SK-N-SH treated with all-trans-retinoic acid at 6 μM for 48 hours (cell line): ENCODE measurements around the gene MEIS3.

ENCODE experiments used
- ARNTL ChIP-seq: fragments of 450-650 bp; formaldehyde crosslinking; IDR thresholded peaks from 2 replicates; pipeline ENCODE4 v1.5.0; 2020; ENCODE audit warnings: low read depth, mild to moderate bottlenecking, moderate library complexity, borderline replicate concordance
- BACH2 ChIP-seq: fragments of 250-450 bp; sonication (Bioruptor Pico); IDR thresholded peaks from 2 replicates; pipeline ENCODE4 v1.9.0; 2021; ENCODE audit warnings: mild to moderate bottlenecking, borderline replicate concordance
- CSDC2 ChIP-seq: fragments of 250-450 bp; sonication (Bioruptor Pico); IDR thresholded peaks from 2 replicates; pipeline ENCODE4 v1.5.0; 2020; ENCODE audit warnings: mild to moderate bottlenecking, moderate library complexity
- CSRNP3 ChIP-seq: fragments of 250-450 bp; sonication (Bioruptor Pico); IDR thresholded peaks from 2 replicates; pipeline ENCODE4 v1.5.1; 2021; ENCODE audit warnings: mild to moderate bottlenecking, moderate library complexity
- ESRRG ChIP-seq: fragments of 250-450 bp; sonication (Bioruptor Pico); IDR thresholded peaks from 2 replicates; pipeline ENCODE4 v1.6.1; 2021; ENCODE audit warnings: mild to moderate bottlenecking
- GLIS3 ChIP-seq: fragments of 250-450 bp; sonication (Bioruptor Pico); IDR thresholded peaks from 2 replicates; pipeline ENCODE4 v1.5.0; 2020; ENCODE audit warnings: mild to moderate bottlenecking, moderate library complexity
- POU6F1 ChIP-seq: fragments of 250-450 bp; sonication (Bioruptor Pico); IDR thresholded peaks from 2 replicates; pipeline ENCODE4 v1.8.0; 2021; ENCODE audit warnings: low read depth, mild to moderate bottlenecking, moderate library complexity, borderline replicate concordance
- RARB ChIP-seq: fragments of 250-450 bp; sonication (Bioruptor Pico); IDR thresholded peaks from 2 replicates; pipeline ENCODE4 v1.8.0; 2021; ENCODE audit warnings: mild to moderate bottlenecking, moderate library complexity
- TCF4 ChIP-seq: fragments of 250-450 bp; sonication (Bioruptor Pico); IDR thresholded peaks from 2 replicates; pipeline ENCODE4 v1.8.0; 2021; ENCODE audit warnings: mild to moderate bottlenecking, moderate library complexity, borderline replicate concordance
- TOX ChIP-seq: fragments of 250-450 bp; sonication (Bioruptor Pico); IDR thresholded peaks from 2 replicates; pipeline ENCODE4 v1.8.0; 2021; ENCODE audit warnings: mild to moderate bottlenecking, moderate library complexity, borderline replicate concordance
- ZFP3 ChIP-seq: fragments of 250-450 bp; sonication (Bioruptor Pico); IDR thresholded peaks from 2 replicates; pipeline ENCODE4 v1.5.0; 2020; ENCODE audit warnings: mild to moderate bottlenecking, moderate library complexity
- ZNF70 ChIP-seq: fragments of 450-650 bp; formaldehyde crosslinking; IDR thresholded peaks from 2 replicates; pipeline ENCODE4 v1.5.0; 2020; ENCODE audit warnings: mild to moderate bottlenecking, moderate library complexity

- TF ChIP-seq ZNF70 (CRISPR knock-in tag) (no peak), GLIS3 (CRISPR knock-in tag) (no peak), BACH2 (CRISPR knock-in tag) (no peak), TCF4 (CRISPR knock-in tag) (no peak), CSDC2 (CRISPR knock-in tag) (no peak), ARNTL (no peak), ZFP3 (CRISPR knock-in tag) (no peak), TOX (CRISPR knock-in tag) (no peak), RARB (CRISPR knock-in tag) (no peak), ESRRG (CRISPR knock-in tag) (no peak), CSRNP3 (no peak), POU6F1 (CRISPR knock-in tag) (no peak)
Measured at GRCh38 chr19:47372603-47373002, 46.7 kb downstream of the MEIS3 start.
